SK-N-MC (cell line): Measurements from ENCODE around the gene CRIM1.

ENCODE experiments used
- EZH2 ChIP-seq: fragments of 200-600 bp; sonication (generic); IDR thresholded peaks from one replicate; pipeline ENCODE4 v1.6.1; 2017; ENCODE audit warnings: antibody characterized with exemption
- FOXP2 ChIP-seq: optimal IDR thresholded peaks from 2 replicates; pipeline ENCODE3; 2011; ENCODE audit warnings: mild to moderate bottlenecking, moderate library complexity; ENCODE audit not compliant: insufficient read depth; ENCODE audit errors: extremely low read length, control extremely low read depth
- POLR2AphosphoS5 ChIP-seq: IDR thresholded peaks from 2 replicates; pipeline ENCODE4 v1.6.1; 2012; ENCODE audit warnings: mild to moderate bottlenecking, low read depth, low read length, borderline replicate concordance

DNA sequence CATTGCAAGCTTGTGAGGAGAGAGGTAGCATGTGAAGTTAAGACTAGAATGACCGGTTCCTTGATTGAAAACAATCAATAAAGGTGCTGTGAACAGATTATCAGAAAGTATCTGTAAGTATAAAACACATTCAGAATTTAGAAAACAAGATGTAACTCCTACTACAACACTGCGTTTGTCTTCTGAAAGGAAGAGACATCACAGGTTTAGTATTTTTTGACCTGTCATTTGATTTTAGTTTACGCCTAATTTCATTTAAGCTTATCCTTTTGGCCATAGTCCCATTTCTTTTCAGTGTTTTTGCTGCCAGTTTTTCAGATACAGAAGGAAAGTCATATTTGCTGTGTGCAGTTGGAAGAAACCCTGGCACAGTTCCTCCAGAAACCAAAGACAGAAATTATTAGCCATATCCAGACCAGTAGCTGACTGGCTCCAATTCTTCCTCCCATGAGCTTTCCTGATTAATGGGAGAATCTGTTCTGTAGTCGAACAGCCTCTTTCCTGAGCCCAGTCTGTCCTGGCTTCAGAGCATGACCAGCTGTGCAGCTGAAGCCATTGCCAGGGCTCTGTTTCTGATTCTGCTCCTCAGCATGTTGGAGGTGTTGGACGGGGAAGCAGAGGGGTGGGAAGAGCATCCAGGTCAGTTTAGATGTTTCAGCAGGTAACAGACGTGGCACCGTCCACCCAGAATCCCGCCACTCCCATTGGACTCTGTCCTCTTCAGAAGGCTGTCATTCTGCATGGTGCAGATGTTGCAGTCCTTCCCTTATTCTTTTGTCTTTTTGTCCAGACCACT lies 61.0 kb downstream of the CRIM1 start:
- TF ChIP-seq POLR2AphosphoS5 = no peak
- no peak for TF ChIP-seq EZH2
- TF ChIP-seq FOXP2 = no peak
